Stimulated activated CD4-positive, alpha-beta T cell treated with anti-CD3 and anti-CD28 coated beads, Interleukin-15, amount 100 ng/mL, for 1 hour (primary cell): ENCODE data around the gene PHAF1.
"Not testable (repeated sequence)": the region's sequence is repeated elsewhere in the genome, so short reads cannot be mapped to it uniquely, and the experiment has no call there.

Source experiments
- DNase-seq, 2 donors: peaks; one replicate each; pipeline ENCODE4 v3.0.0-alpha.2; 2020; ENCODE audit warnings: low read depth in 1 of 2, low spot score in 1 of 2

The PHAF1 gene

DNA sequence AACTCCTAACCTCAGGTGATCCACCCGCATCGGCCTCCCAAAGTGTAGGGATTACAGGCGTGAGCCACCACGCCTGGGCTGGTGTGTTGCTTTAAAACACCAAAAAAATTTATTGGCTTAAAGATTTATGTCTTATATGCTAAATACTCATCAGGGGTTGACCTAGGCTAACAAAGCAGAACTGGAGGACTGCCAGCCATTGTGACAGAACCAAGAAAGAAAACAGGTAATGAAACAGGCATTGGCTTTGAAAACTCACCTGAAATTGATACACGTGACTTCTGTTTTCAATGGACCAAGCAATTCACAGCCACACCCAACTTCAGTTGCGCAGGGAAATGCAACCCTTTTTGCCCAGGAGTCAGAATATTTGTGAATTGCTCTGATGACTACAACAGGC is 4.9 kb upstream of the PHAF1 start:
- DNase-seq, result no peak

DNA sequence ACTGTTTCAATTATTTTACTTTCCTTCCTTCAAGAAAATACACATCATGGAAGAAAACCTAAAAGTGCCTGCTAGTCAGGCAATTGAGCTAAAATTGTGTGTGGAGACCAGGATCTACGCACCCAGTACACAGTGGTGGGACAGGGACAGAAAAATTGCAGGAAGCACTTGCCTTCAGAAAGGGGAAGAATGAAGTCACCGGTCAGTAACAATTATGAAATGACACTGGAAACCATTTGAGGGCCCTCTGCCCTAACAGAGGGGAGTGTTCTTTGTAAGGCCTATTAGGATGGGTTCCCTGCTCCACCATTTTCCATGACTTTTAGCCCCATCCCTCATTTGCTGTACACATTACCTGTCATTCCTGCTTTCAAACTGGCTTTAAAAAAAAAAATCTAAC is 4.5 kb upstream of the PHAF1 start:
- DNase-seq, result no peak

DNA sequence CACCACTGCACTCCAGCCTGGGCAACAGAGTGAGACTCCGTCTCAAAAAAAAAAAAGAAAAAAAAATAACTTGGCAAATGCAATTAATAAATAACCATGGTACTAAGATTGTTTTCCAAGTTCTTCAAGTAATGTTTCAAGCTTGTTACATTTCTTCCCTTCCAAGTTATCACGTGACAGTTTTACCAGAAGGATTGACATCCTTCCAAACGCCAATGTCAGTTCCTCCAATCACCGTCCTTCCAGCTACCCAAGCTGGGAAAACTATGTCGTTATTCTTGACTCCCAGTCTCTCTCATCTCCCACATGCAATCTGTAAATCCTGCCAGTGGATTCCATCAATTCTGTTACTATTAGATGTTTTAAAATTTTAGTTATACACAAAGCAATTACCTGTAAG is 3.9 kb upstream of the PHAF1 start:
- no peak for DNase-seq

DNA sequence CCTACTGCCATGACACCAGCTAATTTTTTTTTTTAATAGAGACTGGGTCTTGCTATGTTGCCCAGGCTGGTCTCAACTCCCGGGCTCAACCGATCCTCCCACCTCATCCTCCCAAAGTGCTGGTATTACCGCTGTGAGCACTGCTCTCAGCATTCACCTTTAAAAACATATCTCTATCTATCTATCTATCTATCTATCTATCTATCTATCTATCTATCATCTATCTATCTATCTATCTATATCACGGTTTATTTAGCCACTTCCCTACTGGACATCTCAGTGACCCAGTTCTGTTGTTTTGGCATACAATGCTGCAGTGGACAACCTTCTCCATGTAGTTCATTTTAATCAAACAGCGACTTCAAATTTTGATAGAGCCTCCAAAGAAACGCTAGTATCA is 1.3 kb upstream of the PHAF1 start:
- no peak for DNase-seq

DNA sequence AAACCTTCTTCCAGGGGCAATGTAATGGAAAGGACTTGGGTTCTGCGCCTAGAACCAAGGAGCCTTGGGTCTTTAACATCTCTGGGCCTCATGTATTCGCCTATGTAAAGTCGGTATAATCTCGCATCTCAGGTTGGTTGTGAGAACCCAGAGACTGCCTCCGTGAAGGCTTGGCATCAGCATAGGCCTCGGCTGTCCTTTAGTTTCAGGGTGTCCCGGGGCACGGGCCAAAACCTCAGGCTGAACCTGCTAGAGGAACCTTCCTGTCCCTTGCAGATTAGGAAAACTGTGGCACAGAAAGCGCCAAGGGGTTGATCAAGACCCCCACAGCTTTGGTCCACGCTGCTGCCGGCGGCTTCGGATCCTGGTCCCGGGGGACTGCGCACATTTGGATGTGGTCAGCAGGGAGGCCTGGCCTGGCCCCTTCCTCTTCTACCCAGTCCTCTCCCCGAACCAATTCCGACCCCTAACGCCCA is 772 bp upstream of the PHAF1 start:
- no peak for DNase-seq

DNA sequence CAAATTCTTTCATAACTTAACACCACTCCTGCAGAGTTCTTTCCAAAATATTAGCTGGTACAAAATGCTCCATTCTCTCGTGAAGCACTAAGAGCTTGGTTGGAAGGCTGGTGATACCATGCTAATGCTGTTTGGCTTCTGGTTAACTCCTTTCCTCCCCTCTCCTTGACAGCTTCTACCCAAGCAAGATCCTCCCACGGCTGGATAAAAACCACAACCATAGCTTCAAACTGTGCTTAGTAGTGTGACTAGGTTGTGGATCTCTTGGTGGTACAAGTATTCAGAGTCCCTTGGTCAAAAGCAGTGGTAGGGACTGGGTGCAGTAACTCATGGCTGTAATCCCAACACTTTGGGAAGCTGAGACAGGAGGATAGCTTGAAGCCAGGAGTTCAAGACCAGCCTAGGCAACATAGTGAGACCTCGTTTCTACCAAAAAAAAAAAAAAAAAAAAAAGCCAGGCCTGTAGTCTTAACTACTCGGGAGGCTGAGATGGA is 2.3 kb downstream of the PHAF1 start:
- DNase-seq, result no peak

DNA sequence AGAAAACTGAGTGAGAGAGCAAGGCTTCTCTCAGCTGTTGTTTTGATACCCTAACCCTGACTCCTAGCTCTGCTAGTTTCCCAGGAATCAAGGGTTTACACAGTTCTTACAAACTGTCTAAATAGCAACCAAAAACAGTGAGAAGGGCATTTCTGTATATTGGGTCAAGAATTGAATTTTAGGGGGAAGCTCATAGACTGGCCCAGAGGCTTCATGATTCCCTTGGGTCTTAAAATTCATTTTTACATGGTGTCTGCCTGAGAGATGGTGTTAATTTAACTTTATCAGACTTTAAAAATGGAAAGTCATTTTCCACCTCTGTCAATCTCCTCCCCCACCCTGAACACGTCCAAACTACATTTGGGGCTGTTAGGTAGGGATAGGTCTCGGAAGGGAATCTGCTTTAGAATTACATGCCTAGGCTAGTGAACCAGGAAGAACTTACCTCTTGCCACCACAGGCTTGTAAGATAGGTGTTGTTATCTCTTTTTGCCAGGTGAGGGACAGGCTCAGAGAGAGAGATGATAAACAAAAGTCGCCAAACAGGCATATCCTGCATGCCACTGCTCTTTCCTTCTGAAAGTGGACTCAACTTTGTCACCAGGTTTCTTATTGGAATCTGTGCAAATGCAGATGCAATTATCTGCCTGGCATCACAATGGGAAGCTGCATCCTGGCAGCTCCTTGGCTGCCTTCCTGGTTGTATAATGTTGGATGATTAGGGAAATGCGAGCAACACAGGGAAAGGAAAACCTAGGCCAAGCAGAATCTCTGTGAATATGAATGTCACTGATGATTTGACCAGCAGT is 3.1 kb downstream of the PHAF1 start:
- no peak for DNase-seq

DNA sequence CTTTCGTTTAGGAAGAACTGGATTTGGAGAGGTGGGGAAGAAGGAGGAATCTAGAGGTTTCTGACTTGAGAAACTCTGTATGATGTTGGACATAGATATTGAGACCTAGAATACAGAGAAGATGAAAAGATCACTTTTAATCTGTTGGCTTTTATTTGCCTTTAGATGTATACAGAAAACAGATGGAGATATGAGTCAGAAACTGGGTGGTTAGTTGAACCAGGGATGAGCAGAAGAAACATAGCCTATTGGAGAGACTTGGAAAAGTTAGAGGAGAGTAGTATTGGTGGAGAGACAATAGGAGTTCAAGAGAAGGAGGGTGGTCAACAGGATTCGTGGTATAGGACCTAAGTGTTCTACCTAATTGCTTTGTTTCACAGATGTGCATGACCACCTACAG is 5.1 kb downstream of the PHAF1 start:
- no peak for DNase-seq

DNA sequence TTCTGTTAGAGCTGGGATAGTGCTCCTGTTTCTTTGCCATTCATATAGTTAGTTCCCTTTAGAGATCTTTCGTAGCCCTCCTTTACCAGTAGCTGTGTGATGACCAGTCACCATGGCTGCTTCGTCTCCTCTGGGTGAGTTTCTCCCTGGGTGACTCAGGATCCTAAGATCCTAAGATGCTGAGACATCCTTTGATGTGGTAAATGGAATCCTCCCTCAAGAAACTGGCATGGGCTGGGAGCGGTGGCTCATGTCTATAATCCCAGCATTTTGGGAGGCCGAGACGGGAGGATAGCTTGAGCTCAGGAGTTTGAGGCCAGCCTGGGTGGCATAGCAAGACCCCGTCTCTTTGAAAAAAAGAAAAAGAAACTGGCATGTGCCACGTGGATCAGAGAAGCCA is 5.9 kb downstream of the PHAF1 start:
- no peak for DNase-seq

DNA sequence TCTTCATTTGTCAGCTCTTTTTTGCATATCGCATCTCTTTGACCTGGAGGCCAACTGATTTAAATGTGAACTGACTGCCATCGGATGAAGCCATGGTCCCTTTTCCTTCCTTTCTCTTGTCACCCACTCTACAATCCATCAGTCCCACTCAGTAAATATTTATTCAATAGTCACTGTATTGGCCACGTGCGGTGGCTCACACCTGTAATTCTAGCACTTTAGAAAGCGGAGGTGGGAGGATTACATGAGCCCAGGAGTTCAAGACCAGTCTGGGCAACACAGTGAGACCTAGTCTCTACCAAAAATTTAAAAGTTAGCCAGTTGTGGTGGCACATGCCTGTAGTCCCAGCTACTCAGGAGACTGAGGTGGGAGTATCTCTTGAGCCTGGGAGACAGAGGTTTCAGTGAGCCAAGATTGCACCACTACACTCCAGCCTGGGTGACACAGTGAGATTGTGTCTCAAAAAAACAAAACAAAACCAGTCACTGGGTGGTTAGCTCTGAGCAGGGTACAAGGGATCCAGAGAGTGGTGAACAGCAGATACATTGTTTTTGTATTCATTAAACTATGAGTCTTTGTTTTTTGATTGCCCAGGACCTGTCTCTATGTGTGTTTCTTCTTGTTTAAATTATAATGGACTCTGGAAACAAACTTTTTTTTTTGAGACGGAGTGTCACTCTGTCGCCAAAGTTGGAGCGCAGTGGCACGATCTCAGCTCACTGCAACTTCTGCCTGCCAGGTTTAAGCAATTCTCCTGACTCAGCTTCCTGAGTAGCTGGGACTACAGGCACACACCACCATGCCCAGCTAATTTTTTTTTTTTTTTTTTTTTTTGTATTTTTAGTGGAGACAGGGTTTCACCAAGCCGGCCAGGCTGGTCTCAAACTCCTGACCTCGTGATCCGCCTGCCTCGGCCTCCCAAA is 6.9 kb downstream of the PHAF1 start:
- no peak for DNase-seq

DNA sequence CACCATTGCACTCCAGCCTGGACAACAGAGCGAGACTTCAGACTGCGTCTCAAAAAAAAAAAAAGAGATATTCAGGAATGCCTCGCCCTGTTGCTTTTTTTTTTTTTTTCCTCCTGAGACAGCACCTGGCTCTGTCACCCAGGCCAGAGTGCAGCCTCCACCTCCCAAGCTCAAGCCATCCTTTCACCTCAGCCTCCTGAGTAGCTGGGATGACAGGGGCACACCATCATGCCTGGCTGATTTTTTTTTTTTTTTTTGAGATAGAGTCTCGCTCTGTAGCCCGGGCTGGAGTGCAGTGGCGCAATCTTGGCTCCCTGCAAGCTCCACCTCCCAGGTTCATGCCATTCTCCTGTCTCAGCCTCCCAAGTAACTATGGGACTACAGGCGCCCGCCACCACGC is 8.0 kb downstream of the PHAF1 start:
- no peak for DNase-seq

DNA sequence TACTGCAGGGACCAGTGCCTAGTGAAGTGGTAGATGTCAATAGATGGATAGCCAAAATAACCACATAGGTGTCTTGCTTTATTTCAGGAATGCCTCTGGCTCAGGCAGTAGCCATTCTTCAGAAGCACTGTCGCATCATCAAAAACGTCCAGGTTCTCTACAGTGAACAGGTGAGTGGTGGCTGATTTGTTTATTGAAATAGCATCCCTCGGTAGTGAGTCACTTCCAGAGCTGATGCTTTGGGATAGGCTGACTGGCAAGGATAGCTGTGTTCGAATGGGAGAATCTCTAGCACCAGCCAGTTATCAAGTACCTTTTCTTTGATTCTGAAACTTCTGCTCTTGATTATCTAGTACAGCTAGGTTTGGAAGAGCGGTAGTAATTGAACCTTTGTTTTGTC is 10.3 kb downstream of the PHAF1 start:
- DNase-seq, result no peak

DNA sequence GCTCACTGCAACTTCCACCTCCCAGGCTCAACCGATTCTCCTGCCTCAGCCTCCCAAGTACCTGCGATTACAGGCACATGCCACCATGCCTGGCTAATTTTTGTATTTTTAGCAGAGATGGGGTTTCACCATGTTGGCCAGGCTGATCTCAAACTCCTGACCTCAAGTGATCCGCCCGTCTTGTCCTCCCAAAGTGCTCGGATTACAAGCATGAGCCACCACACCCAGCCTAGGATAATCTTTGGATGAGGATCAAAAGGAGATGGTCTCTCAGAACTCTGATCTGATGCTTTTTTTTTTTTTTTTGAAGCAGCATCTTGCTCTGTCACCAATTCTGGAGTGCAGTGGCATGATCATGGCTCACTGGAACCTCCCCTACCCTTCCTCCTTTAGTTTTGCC is 13.1 kb downstream of the PHAF1 start:
- not testable (repeated sequence) for DNase-seq

DNA sequence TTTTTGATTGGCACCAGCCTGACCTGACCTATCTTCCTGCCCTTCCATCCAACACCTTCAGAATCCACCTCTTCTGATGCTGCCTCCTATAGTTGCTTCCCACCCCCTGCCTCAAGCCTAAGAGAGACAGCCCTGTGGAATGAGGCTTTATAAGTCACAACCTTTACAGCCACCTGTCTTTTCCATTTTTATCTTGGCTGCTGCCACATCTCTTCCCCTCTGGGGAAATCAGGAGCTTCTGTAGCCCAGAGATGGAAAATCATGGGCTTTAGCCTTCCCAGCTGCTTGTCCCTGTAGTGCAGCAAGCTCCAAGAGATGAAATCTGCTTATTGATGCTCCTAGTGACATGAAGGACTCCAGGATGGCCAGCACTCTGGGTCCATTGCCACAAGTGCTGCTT is 18.7 kb downstream of the PHAF1 start:
- DNase-seq, result no peak

DNA sequence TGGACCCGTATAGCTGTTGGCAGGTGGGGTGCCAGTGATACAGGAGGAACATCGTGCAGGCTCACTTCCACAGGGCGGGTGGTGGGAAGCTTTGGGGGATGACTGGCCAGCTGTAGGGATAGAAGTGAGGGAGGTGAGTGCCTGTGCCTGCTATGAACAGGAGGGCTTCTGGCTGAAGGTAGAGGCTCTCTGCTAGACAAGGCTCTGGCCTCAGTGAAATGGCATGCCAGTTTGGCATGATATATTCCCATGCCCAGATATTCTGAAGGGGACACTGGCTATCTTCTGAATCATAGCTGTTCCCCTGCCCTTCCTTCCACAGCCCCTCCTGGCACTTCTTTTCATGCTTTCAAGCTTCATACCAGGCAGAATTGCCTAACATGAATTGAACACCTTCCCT is 19.1 kb downstream of the PHAF1 start:
- no peak for DNase-seq

DNA sequence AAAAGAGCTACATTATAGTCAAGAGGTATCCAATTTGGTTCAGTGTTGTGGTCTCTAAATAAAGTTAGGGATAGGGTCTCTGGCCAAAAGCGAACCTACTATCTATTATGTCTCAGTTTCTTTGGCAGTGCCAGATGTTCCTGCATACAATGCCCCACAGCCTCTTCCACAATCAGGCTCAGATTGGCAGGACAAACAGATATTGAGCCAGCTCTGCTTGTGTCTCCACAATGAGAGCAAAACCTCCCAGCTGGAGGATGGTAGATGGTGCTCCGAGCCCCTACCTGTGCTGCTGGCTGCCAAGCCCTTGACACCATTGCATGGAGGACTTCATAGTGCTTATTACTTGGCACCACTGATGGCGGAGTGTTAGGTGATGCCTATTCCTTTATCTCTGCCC is 19.7 kb downstream of the PHAF1 start:
- DNase-seq, result no peak

DNA sequence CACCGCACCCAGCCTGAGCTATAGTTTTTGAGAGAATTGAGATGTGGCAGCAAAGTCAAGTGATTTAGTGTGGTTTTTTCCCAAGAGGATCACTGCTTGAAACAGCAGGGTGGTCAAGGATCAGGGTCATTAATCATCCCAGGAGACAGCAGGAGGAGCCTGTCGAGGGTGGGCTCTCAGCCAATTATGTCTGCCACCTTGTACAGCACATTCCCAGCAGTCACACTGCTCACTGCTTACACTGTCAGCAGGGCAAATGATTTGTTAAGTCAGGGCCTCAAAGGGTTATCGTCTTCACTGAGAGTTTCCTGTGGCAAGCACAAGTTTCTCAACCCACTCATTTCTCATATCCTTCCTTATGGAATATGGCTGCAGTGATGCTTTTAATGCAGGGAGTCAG is 27.9 kb downstream of the PHAF1 start:
- DNase-seq, result no peak

DNA sequence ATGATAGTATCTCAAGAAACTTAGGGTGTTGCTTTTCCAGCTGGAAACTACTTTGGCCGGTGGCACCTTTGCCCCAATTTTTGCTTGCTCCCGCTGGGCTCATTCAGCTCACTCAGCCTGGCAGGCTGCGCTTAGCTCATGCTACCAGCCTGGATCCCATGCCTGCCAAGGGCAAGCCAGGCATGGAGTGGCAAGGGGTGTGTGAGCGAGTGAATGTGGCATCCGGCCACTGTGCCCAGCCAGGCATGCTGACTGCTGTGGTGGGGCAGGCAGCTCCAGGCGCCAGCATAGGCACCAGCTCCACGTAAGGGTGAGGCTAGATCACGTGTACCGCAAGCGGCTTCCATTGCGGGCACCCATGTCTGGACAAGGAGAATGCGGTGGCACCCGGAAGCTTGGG is 31.6 kb downstream of the PHAF1 start:
- no peak for DNase-seq

DNA sequence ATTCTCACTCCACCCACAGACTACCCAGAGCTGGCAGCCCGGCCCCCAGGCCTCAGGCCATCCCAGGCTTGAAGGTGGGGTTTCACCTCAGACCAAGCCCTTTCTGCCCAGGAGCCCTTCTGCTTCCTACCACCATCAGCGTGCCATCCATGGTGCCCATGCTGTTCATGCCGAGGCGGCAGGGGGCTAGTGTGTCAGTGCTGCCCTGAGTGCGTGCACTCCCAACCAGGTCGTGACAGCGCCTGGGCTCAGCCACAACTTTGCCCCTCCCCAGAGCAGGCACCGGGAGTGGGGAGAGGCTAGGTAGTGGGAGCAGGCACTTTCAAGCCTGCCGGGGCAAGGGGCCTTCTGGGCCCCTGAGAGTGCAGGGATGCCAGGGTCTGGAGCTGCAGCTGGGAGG is 32.6 kb downstream of the PHAF1 start:
- no peak for DNase-seq

DNA sequence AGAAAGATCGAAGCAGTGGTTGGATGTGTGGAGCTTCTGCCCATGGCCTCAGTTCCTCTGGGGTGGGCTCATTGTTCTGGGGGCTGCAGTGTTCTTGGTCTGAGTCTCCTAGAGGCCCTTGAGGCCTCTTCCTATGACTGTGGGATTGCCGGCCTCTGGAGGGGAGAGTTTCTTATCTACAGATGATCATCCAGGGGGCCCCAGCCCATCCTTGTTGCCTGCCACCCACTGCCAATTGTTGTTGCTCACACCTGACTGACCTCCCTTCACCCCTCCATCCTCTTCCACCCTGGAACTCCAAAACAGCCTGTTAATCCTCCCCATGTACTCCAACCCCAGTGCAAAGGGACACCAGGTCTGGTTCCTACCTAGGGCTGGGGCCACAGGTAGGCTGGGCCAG is 35.2 kb downstream of the PHAF1 start:
- no peak for DNase-seq

DNA sequence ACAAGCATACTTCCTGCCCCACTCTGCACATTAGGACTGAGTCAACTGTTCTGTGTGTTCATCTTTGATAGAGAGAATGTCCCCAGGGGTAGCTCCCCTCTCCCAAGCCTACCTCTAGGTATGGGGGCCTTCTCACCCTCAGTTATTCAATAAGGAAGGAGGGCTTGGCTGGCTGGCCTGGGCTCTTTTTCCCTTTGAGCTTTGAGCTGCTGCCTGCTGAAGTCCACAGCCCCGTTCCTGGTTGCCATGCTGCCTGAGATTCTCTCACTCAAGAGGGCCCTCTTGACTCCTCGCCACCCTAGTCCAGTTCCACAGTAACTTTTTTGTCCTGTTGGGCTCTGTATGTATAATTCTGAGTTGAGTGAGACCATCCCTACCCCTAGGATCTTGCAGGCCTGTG is 36.0 kb downstream of the PHAF1 start:
- DNase-seq, result no peak
